ENCODE data around the gene LRMDA. TPM values are rescaled to one million over a fixed set of nuclear protein-coding genes. Genes with fewer than 3 reads are reported as not detected.

The LRMDA gene
- total RNA-seq, 2 donors from 2014 or later = 9.6 to 12.6 TPM

DNA sequence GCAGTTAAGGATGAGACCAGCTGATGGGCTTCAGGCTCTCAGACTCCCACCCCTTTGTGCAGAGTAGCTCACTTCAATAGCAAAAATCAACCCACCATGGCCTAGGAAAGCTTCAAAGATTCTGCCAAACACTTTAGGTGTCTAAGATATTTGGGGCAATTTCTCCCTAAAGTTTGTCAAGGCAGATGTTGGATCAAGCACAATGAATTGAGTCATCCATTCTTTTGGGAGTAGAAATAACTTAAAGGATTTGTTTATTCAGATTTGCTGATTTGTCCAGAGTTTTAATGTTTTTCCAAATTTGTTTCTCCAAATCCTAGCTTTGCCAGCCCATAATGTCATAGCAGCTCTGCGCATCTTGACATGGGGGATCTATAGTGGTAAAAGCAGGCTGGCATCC lies 855.1 kb downstream of the LRMDA start:
- TF ChIP-seq POLR2AphosphoS5 (IDR thresholded peaks at IDR 0.05) (no peak), POLR2A (IDR thresholded peaks at IDR 0.05) (no peak)
- TF ChIP-seq, protein P1, sequence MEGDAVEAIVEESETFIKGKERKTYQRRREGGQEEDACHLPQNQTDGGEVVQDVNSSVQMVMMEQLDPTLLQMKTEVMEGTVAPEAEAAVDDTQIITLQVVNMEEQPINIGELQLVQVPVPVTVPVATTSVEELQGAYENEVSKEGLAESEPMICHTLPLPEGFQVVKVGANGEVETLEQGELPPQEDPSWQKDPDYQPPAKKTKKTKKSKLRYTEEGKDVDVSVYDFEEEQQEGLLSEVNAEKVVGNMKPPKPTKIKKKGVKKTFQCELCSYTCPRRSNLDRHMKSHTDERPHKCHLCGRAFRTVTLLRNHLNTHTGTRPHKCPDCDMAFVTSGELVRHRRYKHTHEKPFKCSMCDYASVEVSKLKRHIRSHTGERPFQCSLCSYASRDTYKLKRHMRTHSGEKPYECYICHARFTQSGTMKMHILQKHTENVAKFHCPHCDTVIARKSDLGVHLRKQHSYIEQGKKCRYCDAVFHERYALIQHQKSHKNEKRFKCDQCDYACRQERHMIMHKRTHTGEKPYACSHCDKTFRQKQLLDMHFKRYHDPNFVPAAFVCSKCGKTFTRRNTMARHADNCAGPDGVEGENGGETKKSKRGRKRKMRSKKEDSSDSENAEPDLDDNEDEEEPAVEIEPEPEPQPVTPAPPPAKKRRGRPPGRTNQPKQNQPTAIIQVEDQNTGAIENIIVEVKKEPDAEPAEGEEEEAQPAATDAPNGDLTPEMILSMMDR (IDR thresholded peaks at IDR 0.05) = no peak
- 69% methylated on average over 1 of the region's 1 CpG for WGBS
- no peak for DNase-seq (ENCODE audit: low spot score)
- Histone ChIP-seq H3K9me3 (no peaks in the 10 kb centered on the region), H3K4me1 (replicated peaks) (no peaks in the 10 kb centered on the region), H3K27me3 (replicated peaks; ENCODE audit: insufficient read depth) (no peaks in the 10 kb centered on the region), H3K27ac (no peak overlapping the region), H3K36me3 (no peaks in the 10 kb centered on the region), H3K4me3 (no peak overlapping the region)
- intact Hi-C loops (cut with DNase I) = no loop called here

DNA sequence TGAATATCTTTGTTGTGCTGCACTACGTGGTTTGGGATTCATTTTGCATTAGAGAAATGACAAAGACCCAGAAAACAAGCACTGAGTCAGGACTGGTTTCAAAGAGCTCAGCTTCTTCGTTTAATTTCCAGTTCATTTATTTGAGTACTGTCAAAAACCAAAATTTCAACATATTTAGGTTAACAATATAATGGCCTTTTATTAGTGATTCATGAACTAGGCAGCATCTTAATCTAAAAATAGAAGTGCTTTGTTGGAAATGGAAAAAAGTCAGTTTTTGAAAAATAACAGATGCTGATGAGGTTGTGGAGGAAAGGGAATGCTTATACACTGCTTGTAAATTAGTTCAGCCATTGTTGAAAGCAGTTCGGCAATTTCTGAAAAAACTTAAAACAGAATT lies 856.4 kb downstream of the LRMDA start:
- Histone ChIP-seq H3K27me3 (replicated peaks; ENCODE audit: insufficient read depth) (no peaks in the 10 kb centered on the region), H3K4me1 (replicated peaks) (no peaks in the 10 kb centered on the region), H3K4me3 (no peak overlapping the region), H3K9me3 (no peaks in the 10 kb centered on the region), H3K36me3 (no peaks in the 10 kb centered on the region), H3K27ac (no peak overlapping the region)
- no peak for DNase-seq (ENCODE audit: low spot score)
- 72% methylated on average over 3 of the region's 3 CpGs for WGBS
- TF ChIP-seq POLR2AphosphoS5 (IDR thresholded peaks at IDR 0.05) = no peak
- TF ChIP-seq POLR2A (IDR thresholded peaks at IDR 0.05) = no peak
- TF ChIP-seq, protein P1 (IDR thresholded peaks at IDR 0.05) = no peak
- intact Hi-C loops (cut with DNase I) = no loop called here

DNA sequence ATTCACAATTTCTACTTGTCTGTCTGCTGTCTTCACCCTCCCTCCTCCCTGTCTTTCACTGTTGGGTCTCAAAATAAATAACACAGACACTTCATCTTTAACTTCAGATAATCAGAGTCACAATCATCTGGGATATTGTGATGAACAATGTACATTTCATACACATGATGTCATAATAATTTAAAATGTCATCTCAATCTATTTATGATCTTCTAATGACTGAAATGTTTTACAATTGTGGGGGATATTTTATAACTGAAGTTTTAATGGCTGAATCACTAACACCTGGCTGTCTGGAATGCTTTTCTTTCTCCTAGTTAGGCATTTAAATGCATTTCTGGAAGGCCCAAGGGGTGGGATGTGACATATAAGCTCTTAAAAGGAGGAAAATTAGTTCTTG lies 859.8 kb downstream of the LRMDA start:
- Histone ChIP-seq H3K27me3 (replicated peaks; ENCODE audit: insufficient read depth) (no peaks in the 10 kb centered on the region), H3K36me3 (no peaks in the 10 kb centered on the region), H3K4me1 (replicated peaks) (no peaks in the 10 kb centered on the region), H3K4me3 (no peak overlapping the region), H3K9me3 (no peaks in the 10 kb centered on the region), H3K27ac (no peak overlapping the region)
- TF ChIP-seq POLR2AphosphoS5 (IDR thresholded peaks at IDR 0.05) = no peak
- TF ChIP-seq POLR2A (IDR thresholded peaks at IDR 0.05) = no peak
- TF ChIP-seq, protein P1 (IDR thresholded peaks at IDR 0.05) = no peak
- no peak for DNase-seq (ENCODE audit: low spot score)
- intact Hi-C loops (cut with DNase I) = no loop called here

DNA sequence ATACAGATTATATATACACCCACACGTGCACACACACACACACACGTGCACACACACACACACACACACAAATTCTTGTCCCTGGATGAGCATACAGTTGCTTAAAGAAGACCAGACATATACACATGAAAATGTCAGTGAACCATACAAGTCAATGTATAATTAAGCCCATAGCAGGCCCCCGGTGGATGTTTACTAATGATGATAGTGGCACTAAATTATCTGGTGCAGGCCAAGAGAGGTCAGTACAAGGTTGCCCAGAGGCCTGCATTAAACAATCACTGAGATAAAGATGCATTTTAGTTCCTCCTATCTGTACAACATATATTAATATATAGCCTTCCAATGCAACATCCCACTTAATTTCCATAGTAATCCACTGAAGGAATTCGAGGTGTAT lies 860.5 kb downstream of the LRMDA start:
- 92% methylated on average over 4 of the region's 4 CpGs for WGBS
- no peak for DNase-seq (ENCODE audit: low spot score)
- Histone ChIP-seq H3K36me3 (no peaks in the 10 kb centered on the region), H3K4me1 (replicated peaks) (no peaks in the 10 kb centered on the region), H3K4me3 (no peak overlapping the region), H3K27ac (no peak overlapping the region), H3K27me3 (replicated peaks; ENCODE audit: insufficient read depth) (no peaks in the 10 kb centered on the region), H3K9me3 (no peaks in the 10 kb centered on the region)
- intact Hi-C loops (cut with DNase I) = no loop called here
- TF ChIP-seq, protein P1 (IDR thresholded peaks at IDR 0.05) = no peak
- no peak for TF ChIP-seq POLR2AphosphoS5 (IDR thresholded peaks at IDR 0.05)
- no peak for TF ChIP-seq POLR2A (IDR thresholded peaks at IDR 0.05)

DNA sequence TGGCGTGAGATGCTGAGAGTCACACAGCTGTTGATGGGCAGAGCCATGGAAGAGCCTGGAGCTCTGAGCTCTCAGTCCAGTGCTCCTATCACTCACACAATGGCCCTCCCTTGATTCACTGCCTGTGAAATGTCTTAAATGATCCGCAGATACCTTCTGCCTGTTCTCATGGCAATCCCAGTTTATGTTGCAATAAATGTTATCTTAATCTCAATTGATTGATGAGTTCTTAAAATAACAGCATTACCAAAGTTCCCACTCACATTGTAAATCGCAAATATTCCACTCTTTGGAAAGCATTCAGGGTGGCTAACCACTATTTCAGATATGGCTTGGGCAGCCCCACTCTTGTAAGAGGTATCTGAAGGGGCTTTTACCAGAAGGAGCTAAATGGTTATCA lies 865.5 kb downstream of the LRMDA start:
- intact Hi-C loops (cut with DNase I) = no loop called here
- H3K27me3 ChIP-seq (replicated peaks; ENCODE audit: insufficient read depth) = no peaks in the 10 kb centered on the region
- no peaks in the 10 kb centered on the region for H3K9me3 ChIP-seq
- H3K27ac ChIP-seq = peak overlapping the region in 1 of 2 donors; percentile 44
- TF ChIP-seq, protein P1 (IDR thresholded peaks at IDR 0.05) = no peak
- TF ChIP-seq POLR2AphosphoS5 (IDR thresholded peaks at IDR 0.05) (no peak), POLR2A (IDR thresholded peaks at IDR 0.05) (no peak)
- H3K4me1 ChIP-seq (replicated peaks) = no peaks in the 10 kb centered on the region
- H3K4me3 ChIP-seq = no peak overlapping the region
- DNase-seq (ENCODE audit: low spot score) = no peak
- WGBS = 57% methylated on average over 3 of the region's 3 CpGs
- no peaks in the 10 kb centered on the region for H3K36me3 ChIP-seq
